NCI-H2196 (cell line): ENCODE data around the gene GPR15.

Experiments
- DNase-seq: peaks from one replicate; lab custom pipeline; 2025; ENCODE audit not compliant: unreplicated experiment; lab: John Stamatoyannopoulos, UW

Gene GPR15

GRCh38 chr3:98529856-98530459, 1.8 kb upstream of the GPR15 start:
- DNase-seq = no peak

GRCh38 chr3:98530676-98531075, 1.1 kb upstream of the GPR15 start:
- DNase-seq = no peak

GRCh38 chr3:98532275-98532637, 478 bp downstream of the GPR15 start:
- no peak for DNase-seq

GRCh38 chr3:98532709-98533571, 1.2 kb downstream of the GPR15 start:
- no peak for DNase-seq

- DNase-seq = no peak
Observed at GRCh38 chr3:98534168-98534567, 2.4 kb downstream of the GPR15 start.

- DNase-seq = no peak
Observed at GRCh38 chr3:98534734-98535133, 3.0 kb downstream of the GPR15 start.

GRCh38 chr3:98536456-98537017, 4.8 kb downstream of the GPR15 start:
- no peak for DNase-seq

GRCh38 chr3:98540346-98540745, 8.6 kb downstream of the GPR15 start:
- DNase-seq = no peak

GRCh38 chr3:98541695-98542094, 9.9 kb downstream of the GPR15 start:
- DNase-seq = no peak

- DNase-seq = no peak
Observed at GRCh38 chr3:98542623-98543022, 10.8 kb downstream of the GPR15 start.

- no peak for DNase-seq
Observed at GRCh38 chr3:98545940-98546339, 14.2 kb downstream of the GPR15 start.

GRCh38 chr3:98548544-98548943, 16.8 kb downstream of the GPR15 start:
- no peak for DNase-seq

GRCh38 chr3:98550833-98551232, 19.1 kb downstream of the GPR15 start:
- DNase-seq = no peak

- no peak for DNase-seq
Observed at GRCh38 chr3:98551236-98551635, 19.5 kb downstream of the GPR15 start.

GRCh38 chr3:98551754-98552153, 20.0 kb downstream of the GPR15 start:
- no peak for DNase-seq

- DNase-seq = no peak
Observed at GRCh38 chr3:98552232-98553020, 20.6 kb downstream of the GPR15 start.

- DNase-seq = no peak
Observed at GRCh38 chr3:98553021-98553563, 21.3 kb downstream of the GPR15 start.

GRCh38 chr3:98553753-98554152, 22.0 kb downstream of the GPR15 start:
- no peak for DNase-seq

GRCh38 chr3:98554580-98554979, 22.8 kb downstream of the GPR15 start:
- no peak for DNase-seq

GRCh38 chr3:98555025-98555379, 23.2 kb downstream of the GPR15 start:
- no peak for DNase-seq
